ENCODE data around the gene COA5. TPM values are rescaled to one million over a fixed set of nuclear protein-coding genes. Genes with fewer than 3 reads are reported as not detected.

The COA5 gene
- total RNA-seq, 1 donor from 2014 or later = 39.3 TPM

DNA sequence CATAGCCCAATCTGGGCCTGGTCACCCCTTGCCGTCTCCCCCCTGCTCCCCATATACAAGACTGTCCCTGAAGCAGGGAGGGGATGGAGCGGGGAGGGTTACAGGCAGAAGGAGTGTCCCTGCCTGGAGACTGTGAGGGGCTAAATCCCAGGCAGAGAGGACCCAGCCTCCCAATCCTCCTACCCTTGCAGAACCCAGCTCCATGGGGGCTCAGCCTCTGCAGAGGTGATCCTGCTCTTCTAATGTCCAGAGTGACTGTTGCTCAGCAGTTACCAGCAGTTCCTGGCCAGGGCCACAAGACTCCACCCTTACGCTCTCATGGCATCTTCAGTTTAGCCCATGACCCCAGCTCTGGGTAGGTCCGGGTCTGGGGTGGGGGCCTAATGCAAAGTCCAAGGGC is 58.1 kb downstream of the COA5 start:
- Mint-ChIP-seq H3K4me3 (no peak overlapping the region), H3K4me1 (ENCODE audit: unreplicated experiment) (no peaks in the 10 kb centered on the region), H3K9me3 (no peaks in the 10 kb centered on the region), H3K27ac (no peak overlapping the region), H3K27me3 (no peaks in the 10 kb centered on the region), H3K36me3 (peaks cover 21% of the 10 kb centered on the region)
- TF ChIP-seq, protein P1, sequence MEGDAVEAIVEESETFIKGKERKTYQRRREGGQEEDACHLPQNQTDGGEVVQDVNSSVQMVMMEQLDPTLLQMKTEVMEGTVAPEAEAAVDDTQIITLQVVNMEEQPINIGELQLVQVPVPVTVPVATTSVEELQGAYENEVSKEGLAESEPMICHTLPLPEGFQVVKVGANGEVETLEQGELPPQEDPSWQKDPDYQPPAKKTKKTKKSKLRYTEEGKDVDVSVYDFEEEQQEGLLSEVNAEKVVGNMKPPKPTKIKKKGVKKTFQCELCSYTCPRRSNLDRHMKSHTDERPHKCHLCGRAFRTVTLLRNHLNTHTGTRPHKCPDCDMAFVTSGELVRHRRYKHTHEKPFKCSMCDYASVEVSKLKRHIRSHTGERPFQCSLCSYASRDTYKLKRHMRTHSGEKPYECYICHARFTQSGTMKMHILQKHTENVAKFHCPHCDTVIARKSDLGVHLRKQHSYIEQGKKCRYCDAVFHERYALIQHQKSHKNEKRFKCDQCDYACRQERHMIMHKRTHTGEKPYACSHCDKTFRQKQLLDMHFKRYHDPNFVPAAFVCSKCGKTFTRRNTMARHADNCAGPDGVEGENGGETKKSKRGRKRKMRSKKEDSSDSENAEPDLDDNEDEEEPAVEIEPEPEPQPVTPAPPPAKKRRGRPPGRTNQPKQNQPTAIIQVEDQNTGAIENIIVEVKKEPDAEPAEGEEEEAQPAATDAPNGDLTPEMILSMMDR (conservative IDR thresholded peaks at IDR 0.05) = no peak
- no peak for DNase-seq (ENCODE audit: extremely low spot score, unreplicated experiment)

Other genes starting within 250 kb of the COA5 start
- 29.5 and 37.6 TPM in 2 replicates for gene INPP4A, start 163.7 kb downstream of the COA5 start, total RNA-seq (ENCODE audit: low replicate concordance)
- gene UNC50, start 77 bp upstream of the COA5 start, total RNA-seq (ENCODE audit: low replicate concordance) = 45.0 and 49.4 TPM in 2 replicates
- 32.5 and 60.0 TPM in 2 replicates for gene MGAT4A, start 122.6 kb upstream of the COA5 start, total RNA-seq (ENCODE audit: low replicate concordance)